Activated T-cell treated with anti-CD3 and anti-CD28 coated beads for 48 hours (primary cell): Measurements from ENCODE around the gene RBBP4.
"Not testable (repeated sequence)": the region's sequence is repeated elsewhere in the genome, so short reads cannot be mapped to it uniquely, and the experiment has no call there.

Experiments
- DNase-seq: peaks from one replicate; pipeline ENCODE4 v3.0.0-alpha.2; 2020; ENCODE audit warnings: low read depth

Gene RBBP4

GRCh38 chr1:32693455-32694174, 42.6 kb downstream of the RBBP4 start:
- no peak for DNase-seq

- DNase-seq, result no peak
These were observed 44.3 kb downstream of the RBBP4 start for GRCh38 chr1:32695098-32695904.

DNA sequence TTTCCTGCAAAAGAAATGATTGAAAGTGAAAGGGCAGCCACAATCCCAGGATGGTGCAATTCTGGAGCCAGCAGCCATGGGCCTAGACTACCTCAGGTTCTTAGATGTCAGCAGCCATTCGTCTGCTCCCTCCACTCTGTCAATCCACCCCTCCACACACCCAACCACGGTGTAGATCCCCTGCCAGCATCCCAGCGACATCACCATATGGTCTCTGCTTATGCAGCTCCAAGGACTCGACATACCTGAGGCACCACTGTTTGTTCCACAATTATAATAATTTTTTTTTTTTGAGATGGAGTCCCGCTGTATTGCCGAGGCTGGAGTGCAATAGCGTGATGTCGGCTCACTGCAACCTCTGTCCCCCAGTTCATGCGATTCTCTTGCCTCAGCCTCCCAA, 45.0 kb downstream of the RBBP4 start:
- no peak for DNase-seq

DNA sequence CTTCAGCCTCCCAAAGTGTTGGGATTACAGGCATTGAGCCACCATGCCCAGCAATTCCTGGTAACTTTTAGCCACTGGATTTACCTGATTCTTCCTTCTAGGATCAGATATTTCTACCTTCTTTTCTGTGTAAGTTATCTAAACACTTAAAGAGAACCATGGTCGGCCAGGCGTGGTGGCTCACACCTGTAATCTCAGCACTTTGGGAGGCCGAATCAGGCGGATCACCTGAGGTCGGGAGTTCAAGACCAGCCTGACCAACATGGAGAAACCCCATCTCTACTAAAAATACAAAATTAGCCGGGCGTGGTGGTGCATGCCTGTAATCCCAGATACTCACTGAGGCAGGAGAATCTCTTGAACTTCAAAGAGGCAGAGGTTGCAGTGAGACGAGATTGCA, 46.0 kb downstream of the RBBP4 start:
- DNase-seq, result not testable (repeated sequence)

DNA sequence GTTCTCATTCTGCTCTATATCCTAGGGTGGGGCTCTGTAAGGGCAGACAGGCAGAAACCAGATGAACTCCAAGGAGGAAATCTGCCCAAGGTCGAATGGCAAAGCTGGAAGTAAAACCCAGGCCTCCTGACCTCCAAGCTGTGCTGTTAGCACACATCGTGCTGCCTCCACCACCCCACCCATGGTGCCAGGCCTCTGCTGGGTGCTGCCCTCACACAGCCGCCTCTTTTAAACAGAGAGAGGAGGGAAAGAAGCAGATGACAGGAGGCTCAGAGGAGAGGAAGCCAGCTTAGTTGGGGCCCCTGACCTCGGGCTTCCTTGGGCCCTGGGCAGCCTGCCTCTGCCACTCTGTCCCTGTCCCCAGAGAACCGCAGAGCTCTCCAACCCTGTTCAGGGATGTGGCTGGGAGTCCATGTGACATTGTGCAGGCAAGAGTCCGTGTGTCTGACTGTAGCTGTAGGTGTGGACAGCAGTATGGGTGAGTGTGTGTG, 50.5 kb downstream of the RBBP4 start:
- DNase-seq, result no peak

DNA sequence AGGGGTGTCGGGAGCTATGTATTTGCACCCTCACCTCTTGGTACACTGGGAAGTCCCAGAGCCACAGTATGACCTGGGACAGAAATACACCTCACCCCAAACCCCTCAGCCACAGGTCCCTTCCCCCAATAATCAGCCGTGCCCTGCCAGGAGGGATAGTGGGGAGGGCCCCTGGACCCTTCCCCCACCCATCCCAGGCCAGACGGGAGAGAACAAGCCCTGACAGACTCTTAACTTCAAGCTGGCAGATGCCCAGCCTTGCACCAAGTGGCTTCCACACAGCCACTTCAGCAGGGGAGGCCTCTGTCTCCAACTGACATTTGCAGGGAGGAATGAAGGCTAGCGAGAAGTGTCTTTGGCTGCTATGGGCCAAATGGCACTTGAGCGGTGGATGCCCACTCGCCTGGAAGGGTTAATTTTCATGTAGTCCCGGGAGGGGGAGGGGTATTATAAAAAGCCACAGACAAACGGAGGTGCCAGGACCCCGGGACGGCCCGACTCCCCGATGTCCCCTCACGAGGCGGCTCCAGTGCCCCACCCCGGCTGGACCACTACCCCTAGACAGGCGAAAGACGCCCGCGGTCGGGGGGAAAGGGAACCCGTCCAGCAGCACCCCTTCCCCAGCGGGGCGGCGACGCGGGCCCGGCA, 51.1 kb downstream of the RBBP4 start:
- DNase-seq, result no peak

- DNase-seq, result no peak
These were observed 51.8 kb downstream of the RBBP4 start, which contains the start of gene SYNC for GRCh38 chr1:32702599-32703478. Gene SYNC (minus strand): TSS chr1:32702770. CDS start chr1:32702660, 110 bp downstream.

- no peak for DNase-seq
These were observed 52.7 kb downstream of the RBBP4 start for GRCh38 chr1:32703479-32704291.

- no peak for DNase-seq
These were observed 54.5 kb downstream of the RBBP4 start for GRCh38 chr1:32705516-32705915.

DNA sequence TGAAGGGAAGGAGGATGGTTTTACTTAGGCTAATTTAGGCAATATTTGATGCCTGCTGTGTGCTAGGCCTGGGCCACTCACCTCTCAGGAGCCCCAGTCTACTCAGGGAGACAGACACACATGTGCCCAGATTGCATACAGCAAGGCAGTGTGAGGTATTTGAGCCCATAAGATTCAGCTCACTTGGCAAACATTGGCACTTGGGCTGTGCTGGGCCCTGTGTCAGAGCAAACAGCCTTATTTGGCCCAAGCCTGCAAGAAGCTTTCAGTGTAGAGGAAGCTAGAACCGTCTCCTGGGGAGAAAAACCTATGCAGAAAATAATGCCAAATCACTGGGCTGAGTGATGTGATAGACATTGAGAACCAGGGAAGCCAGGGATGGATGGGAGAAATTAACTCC, 55.5 kb downstream of the RBBP4 start:
- no peak for DNase-seq

DNA sequence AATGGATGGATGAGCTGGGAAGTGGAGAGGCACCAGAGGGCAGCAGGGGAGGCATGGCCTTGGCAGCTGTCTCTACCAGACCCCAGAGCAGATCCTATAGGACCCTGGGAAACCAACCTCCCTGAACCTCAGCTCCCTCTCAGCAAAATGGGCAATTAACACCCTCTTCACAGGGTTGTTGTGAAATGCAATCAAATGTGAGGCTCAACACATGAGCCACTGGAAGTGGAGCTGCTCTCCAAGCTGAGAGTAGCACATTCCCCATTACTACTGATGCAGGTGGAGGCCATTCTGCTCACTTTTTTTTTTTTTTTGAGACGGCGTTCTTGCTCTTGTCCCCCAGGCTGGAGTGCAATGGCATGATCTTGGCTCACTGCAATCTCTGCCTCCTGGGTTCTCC, 58.1 kb downstream of the RBBP4 start:
- DNase-seq, result no peak

GRCh38 chr1:32709476-32709875, 58.5 kb downstream of the RBBP4 start:
- no peak for DNase-seq

GRCh38 chr1:32711221-32711620, 60.2 kb downstream of the RBBP4 start:
- not testable (repeated sequence) for DNase-seq

DNA sequence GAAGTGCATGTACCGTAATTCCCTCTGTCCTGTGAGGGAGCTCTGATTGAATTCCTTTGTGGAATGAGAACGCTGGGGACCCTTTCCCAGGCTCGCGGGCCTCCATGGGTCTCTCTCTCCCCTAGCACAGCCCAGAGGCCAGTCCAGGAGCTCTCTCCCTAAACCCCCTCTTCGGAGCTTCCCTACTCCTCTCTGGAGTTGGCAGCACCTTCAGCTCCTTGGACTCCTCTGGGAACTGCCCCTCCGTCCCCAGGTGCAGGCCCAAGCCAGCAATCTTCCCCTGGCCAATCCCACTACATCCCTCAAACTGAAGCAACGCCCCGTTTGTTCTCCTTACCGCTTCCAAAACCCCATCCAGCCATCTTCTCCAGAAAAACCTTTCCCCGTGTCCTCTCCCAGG, 62.1 kb downstream of the RBBP4 start:
- DNase-seq, result no peak

- no peak for DNase-seq
These were observed 63.3 kb downstream of the RBBP4 start for GRCh38 chr1:32714277-32714676.

- no peak for DNase-seq
These were observed 64.9 kb downstream of the RBBP4 start for GRCh38 chr1:32715901-32716311.

GRCh38 chr1:32716312-32717148, 65.5 kb downstream of the RBBP4 start:
- peak; percentile 60 for DNase-seq

DNA sequence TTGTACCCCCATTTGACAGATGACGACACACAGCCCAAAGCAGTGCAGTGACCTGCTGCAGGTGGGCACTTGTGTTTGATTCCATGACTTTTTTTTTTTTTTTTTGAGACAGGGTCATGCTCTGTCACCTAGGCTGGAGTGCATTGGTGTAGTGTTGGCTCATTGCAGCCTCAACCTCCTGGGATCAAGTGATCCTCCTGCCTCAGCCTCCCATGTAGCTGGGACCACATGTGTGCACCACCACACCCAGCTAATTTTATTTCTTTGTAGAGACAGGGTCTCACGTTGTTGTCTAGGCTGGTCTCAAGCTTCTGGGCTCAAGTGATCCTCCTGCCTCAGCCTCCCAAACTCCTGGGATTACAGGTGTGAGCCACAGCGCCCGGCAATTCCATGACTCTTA, 66.5 kb downstream of the RBBP4 start:
- DNase-seq, result no peak

- DNase-seq, result no peak
These were observed 67.0 kb downstream of the RBBP4 start for GRCh38 chr1:32718036-32718435.

GRCh38 chr1:32718527-32718926, 67.5 kb downstream of the RBBP4 start:
- DNase-seq, result no peak
